ENCODE measurements around the gene UGT3A2.

DNA sequence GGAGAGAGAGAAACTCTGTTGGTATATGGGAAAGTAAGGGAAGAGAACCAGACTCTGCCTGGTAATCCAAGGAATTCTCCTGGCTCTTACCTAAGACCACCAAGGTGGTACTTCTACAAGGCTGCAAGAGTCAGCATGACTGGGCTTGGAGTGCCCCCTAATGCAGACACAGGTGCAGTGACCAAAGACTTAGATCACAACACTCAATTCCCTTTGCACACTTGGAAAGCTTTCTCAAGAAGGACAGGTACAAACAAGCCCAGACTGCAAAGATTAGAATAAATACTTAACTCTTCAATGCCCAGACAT lies 25.2 kb downstream of the UGT3A2 start:
- TF ChIP-seq EP300 (IDR thresholded peaks at IDR 0.05; ENCODE audit: borderline replicate concordance) = no peak
- TF ChIP-seq, protein P1, sequence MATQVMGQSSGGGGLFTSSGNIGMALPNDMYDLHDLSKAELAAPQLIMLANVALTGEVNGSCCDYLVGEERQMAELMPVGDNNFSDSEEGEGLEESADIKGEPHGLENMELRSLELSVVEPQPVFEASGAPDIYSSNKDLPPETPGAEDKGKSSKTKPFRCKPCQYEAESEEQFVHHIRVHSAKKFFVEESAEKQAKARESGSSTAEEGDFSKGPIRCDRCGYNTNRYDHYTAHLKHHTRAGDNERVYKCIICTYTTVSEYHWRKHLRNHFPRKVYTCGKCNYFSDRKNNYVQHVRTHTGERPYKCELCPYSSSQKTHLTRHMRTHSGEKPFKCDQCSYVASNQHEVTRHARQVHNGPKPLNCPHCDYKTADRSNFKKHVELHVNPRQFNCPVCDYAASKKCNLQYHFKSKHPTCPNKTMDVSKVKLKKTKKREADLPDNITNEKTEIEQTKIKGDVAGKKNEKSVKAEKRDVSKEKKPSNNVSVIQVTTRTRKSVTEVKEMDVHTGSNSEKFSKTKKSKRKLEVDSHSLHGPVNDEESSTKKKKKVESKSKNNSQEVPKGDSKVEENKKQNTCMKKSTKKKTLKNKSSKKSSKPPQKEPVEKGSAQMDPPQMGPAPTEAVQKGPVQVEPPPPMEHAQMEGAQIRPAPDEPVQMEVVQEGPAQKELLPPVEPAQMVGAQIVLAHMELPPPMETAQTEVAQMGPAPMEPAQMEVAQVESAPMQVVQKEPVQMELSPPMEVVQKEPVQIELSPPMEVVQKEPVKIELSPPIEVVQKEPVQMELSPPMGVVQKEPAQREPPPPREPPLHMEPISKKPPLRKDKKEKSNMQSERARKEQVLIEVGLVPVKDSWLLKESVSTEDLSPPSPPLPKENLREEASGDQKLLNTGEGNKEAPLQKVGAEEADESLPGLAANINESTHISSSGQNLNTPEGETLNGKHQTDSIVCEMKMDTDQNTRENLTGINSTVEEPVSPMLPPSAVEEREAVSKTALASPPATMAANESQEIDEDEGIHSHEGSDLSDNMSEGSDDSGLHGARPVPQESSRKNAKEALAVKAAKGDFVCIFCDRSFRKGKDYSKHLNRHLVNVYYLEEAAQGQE (IDR thresholded peaks at IDR 0.05; ENCODE audit: low read depth) = no peak
- no peak for TF ChIP-seq YY1 (IDR thresholded peaks at IDR 0.05; ENCODE audit: low read depth)
- TF ChIP-seq RAD21 (IDR thresholded peaks at IDR 0.05; ENCODE audit: low read depth) = peak; percentile 27; the same call in 1 of the 2 replicates
- TF ChIP-seq EGR1 (IDR thresholded peaks at IDR 0.05) = no peak
- TF ChIP-seq NFIC (IDR thresholded peaks at IDR 0.05) = no peak
- TF ChIP-seq, protein P2, sequence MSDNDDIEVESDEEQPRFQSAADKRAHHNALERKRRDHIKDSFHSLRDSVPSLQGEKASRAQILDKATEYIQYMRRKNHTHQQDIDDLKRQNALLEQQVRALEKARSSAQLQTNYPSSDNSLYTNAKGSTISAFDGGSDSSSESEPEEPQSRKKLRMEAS (IDR thresholded peaks at IDR 0.05) = no peak

All from Ishikawa (cell line).